H9 (cell line): ENCODE measurements around the gene GAPDH. TPM values are rescaled to one million over a fixed set of nuclear protein-coding genes. Genes with fewer than 3 reads are reported as not detected.

Experiments used
- DNase-seq: peaks from one replicate; pipeline ENCODE4 v3.0.0-alpha.2; 2017
- H2AFZ ChIP-seq: one replicate; pipeline ENCODE4 v1.6.1; 2013; ENCODE audit warnings: mild to moderate bottlenecking, low read length, control low read depth, moderate library complexity
- H2AK5ac ChIP-seq: 2 replicates; pipeline ENCODE4 v1.6.1; 2013; ENCODE audit warnings: low read length, control low read depth, mixed read lengths; ENCODE audit not compliant: insufficient read length
- H2BK120ac ChIP-seq: one replicate; pipeline ENCODE4 v1.6.1; 2013; ENCODE audit warnings: low read depth, mild to moderate bottlenecking, low read length, control low read depth, inconsistent platforms; ENCODE audit not compliant: poor library complexity, severe bottlenecking
- H2BK12ac ChIP-seq: 2 replicates; pipeline ENCODE4 v1.6.1; 2013; ENCODE audit warnings: low read length, control low read depth, mixed read lengths, low read depth; ENCODE audit not compliant: insufficient read length
- H2BK15ac ChIP-seq: 2 replicates; pipeline ENCODE4 v1.6.1; 2013; ENCODE audit warnings: low read depth, low read length, control low read depth
- H2BK20ac ChIP-seq: one replicate; pipeline ENCODE4 v1.6.1; 2013; ENCODE audit warnings: low read depth, mild to moderate bottlenecking, low read length, control low read depth, inconsistent platforms; ENCODE audit not compliant: poor library complexity, severe bottlenecking
- H2BK5ac ChIP-seq: 2 replicates; pipeline ENCODE4 v1.6.1; 2013; ENCODE audit warnings: low read length, control low read depth, mixed read lengths; ENCODE audit not compliant: insufficient read length
- H3K14ac ChIP-seq: 2 replicates; pipeline ENCODE4 v1.6.1; 2013; ENCODE audit warnings: low read length, control low read depth; ENCODE audit not compliant: insufficient read depth
- H3K18ac ChIP-seq: 2 replicates; pipeline ENCODE4 v1.6.1; 2013; ENCODE audit warnings: low read depth, mild to moderate bottlenecking, mixed read lengths, low read length, control low read depth; ENCODE audit not compliant: insufficient read length
- H3K23ac ChIP-seq: 2 replicates; pipeline ENCODE4 v1.6.1; 2013; ENCODE audit warnings: low read length, control low read depth, mixed read lengths, low read depth; ENCODE audit not compliant: insufficient read length
- H3K23me2 ChIP-seq: 2 replicates; pipeline ENCODE4 v1.6.1; 2013; ENCODE audit warnings: low read depth, mild to moderate bottlenecking, mixed read lengths, low read length, control low read depth; ENCODE audit not compliant: insufficient read length, poor library complexity, severe bottlenecking
- H3K27ac ChIP-seq: 2 replicates; pipeline ENCODE4 v1.5.1; 2013; ENCODE audit warnings: low read length, control low read depth, mixed read lengths, low read depth; ENCODE audit not compliant: insufficient read length
- H3K27me3 ChIP-seq: 2 replicates; pipeline ENCODE4 v1.6.1; 2013; ENCODE audit warnings: low read length, control low read depth, inconsistent platforms; ENCODE audit not compliant: insufficient read depth
- H3K4ac ChIP-seq: 2 replicates; pipeline ENCODE4 v1.6.1; 2013; ENCODE audit warnings: low read depth, mild to moderate bottlenecking, control low read depth, inconsistent platforms, low read length, moderate library complexity
- H3K4me1 ChIP-seq: 2 replicates; pipeline ENCODE4 v1.6.1; 2013; ENCODE audit warnings: low read length, control low read depth, inconsistent platforms; ENCODE audit not compliant: insufficient read depth
- H3K4me2 ChIP-seq: 2 replicates; pipeline ENCODE4 v1.6.1; 2013; ENCODE audit warnings: low read length, control low read depth, mixed read lengths; ENCODE audit not compliant: insufficient read length, insufficient read depth
- H3K56ac ChIP-seq: 2 replicates; pipeline ENCODE4 v1.6.1; 2013; ENCODE audit warnings: low read depth, mild to moderate bottlenecking, mixed read lengths, low read length, control low read depth; ENCODE audit not compliant: insufficient read length
- H3K79me1 ChIP-seq: 2 replicates; pipeline ENCODE4 v1.6.1; 2013; ENCODE audit warnings: low read depth, mild to moderate bottlenecking, moderate library complexity, low read length, control low read depth, inconsistent platforms; ENCODE audit not compliant: insufficient read depth, poor library complexity, severe bottlenecking
- H3K79me2 ChIP-seq: 2 replicates; pipeline ENCODE4 v1.6.1; 2013; ENCODE audit warnings: low read length, control low read depth, inconsistent platforms; ENCODE audit not compliant: insufficient read depth
- H3K9ac ChIP-seq: 2 replicates; pipeline ENCODE4 v1.6.1; 2013; ENCODE audit warnings: low read length, control low read depth, mixed read lengths; ENCODE audit not compliant: insufficient read length; ENCODE audit errors: extremely low read depth
- H3K9me3 ChIP-seq: one replicate; pipeline ENCODE4 v1.6.1; 2013; ENCODE audit warnings: low read depth, low read length, inconsistent platforms; ENCODE audit not compliant: control insufficient read depth
- H3T11ph ChIP-seq: one replicate; pipeline ENCODE4 v1.6.1; 2013; ENCODE audit warnings: mild to moderate bottlenecking, low read length, control low read depth, inconsistent platforms
- H4K20me1 ChIP-seq: one replicate; pipeline ENCODE4 v1.6.1; 2013; ENCODE audit not compliant: control insufficient read depth, insufficient read length, insufficient read depth
- H4K5ac ChIP-seq: 2 replicates; pipeline ENCODE4 v1.6.1; 2013; ENCODE audit warnings: low read depth, mild to moderate bottlenecking, mixed read lengths, low read length, control low read depth; ENCODE audit not compliant: insufficient read length
- H4K8ac ChIP-seq: replicated peaks from 2 replicates; pipeline ENCODE4 v1.6.1; 2013; ENCODE audit warnings: low read length, control low read depth, mixed read lengths, low read depth; ENCODE audit not compliant: insufficient read length
- H4K91ac ChIP-seq: 2 replicates; pipeline ENCODE4 v1.6.1; 2013; ENCODE audit warnings: low read depth, mild to moderate bottlenecking, moderate library complexity, mixed read lengths, low read length, control low read depth; ENCODE audit not compliant: insufficient read length
- H3K27ac Mint-ChIP-seq, 3 experiments: 2 replicates in 2 of 3; 3 replicates in 1 of 3; pipeline ENCODE4 v1.8.0; 2020 to 2021; ENCODE audit warnings: mixed read lengths in 3 of 3, mild to moderate bottlenecking in 1 of 3, moderate library complexity in 1 of 3
- H3K27me3 Mint-ChIP-seq: 2 replicates; pipeline ENCODE4 v1.8.0; 2021; ENCODE audit warnings: low read depth, mild to moderate bottlenecking, moderate library complexity, mixed read lengths
- H3K36me3 Mint-ChIP-seq, 3 experiments: 2 replicates in 2 of 3; 3 replicates in 1 of 3; pipeline ENCODE4 v1.8.0; 2020 to 2021; ENCODE audit warnings: low read depth in 3 of 3, mixed read lengths in 3 of 3; ENCODE audit not compliant: insufficient read depth in 1 of 3
- H3K4me1 Mint-ChIP-seq, 2 experiments: 2 replicates each; pipeline ENCODE4 v1.8.0; 2020; ENCODE audit warnings: mixed read lengths in 2 of 2
- H3K4me3 Mint-ChIP-seq, 2 experiments: 2 replicates in 1 of 2; 3 replicates in 1 of 2; pipeline ENCODE4 v1.8.0; 2020 to 2021; ENCODE audit warnings: mild to moderate bottlenecking in 2 of 2, mixed read lengths in 2 of 2, moderate library complexity in 1 of 2
- H3K9me3 Mint-ChIP-seq, 2 experiments: 2 replicates in 1 of 2; 3 replicates in 1 of 2; pipeline ENCODE4 v1.8.0; 2020; ENCODE audit warnings: mild to moderate bottlenecking in 2 of 2, mixed read lengths in 2 of 2, moderate library complexity in 1 of 2
- CTCF ChIP-seq: fragments of 200-600 bp; sonication (generic); conservative IDR thresholded peaks from 3 replicates; pipeline ENCODE4 v1.8.0; 2021; ENCODE audit warnings: antibody characterized with exemption, mild to moderate bottlenecking
- WGBS: extraction: QIAGEN DNeasy Blood & Tissue Kit; methylation state at CpG from one replicate; pipeline ENCODE4 v1.1.7; 2013; ENCODE audit warnings: missing lambda C conversion rate, low lambda C conversion rate, mixed read lengths; ENCODE audit not compliant: insufficient read length; ENCODE audit errors: extremely low coverage; 5-methylcytosine and 5-hydroxymethylcytosine counted together
- total RNA-seq: library from RNA; stranded (reverse); gene quantifications from 2 replicates; pipeline ENCODE4 v1.2.1, GENCODE V29; 2021

GAPDH gene
- total RNA-seq, 1 experiment from 2014 or later: 4,581 TPM

DNA sequence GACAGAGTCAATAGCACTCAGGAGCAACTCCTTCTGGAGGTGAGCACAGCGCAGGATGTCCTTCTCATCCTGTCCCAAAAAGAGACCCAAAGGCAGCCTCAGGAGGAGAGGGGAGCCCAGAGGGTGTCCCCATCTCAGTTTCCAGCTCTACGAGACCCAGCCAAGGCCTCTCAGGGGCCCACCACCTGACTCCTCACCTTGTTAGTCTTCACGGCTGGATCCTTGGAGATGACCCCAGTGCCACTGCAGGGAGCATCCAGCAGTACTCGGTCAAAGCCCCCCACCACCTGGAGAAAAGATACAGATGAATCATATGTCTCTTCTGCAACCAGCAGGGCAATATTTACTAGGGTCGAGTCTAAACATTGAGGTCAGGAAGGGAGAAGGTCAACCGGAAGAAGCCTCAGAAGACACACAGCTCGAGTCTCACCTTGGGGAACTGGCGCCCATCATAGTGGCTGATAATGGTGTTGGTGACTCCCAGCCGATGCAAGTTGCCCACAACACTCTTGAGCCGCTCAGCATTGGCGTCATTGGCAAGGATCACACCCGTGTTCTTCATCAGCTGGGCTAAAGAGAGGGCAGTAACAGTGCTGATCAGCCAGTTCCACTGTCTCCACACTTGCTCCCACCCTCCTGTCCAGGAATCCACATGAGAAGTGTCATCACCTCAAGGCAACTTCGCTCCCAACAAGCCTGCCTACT, 26.3 kb downstream of the GAPDH start:
- no peak overlapping the region for H3K18ac ChIP-seq
- H3K79me2 ChIP-seq: no peaks in the 10 kb centered on the region
- no peak overlapping the region for H3K27ac ChIP-seq
- H3K23me2 ChIP-seq: peaks cover 2% of the 10 kb centered on the region
- H2AFZ ChIP-seq: no peak overlapping the region
- H3K36me3 Mint-ChIP-seq: peaks cover 61 to 88% (median 71%) of the 10 kb centered on the region in 3 experiments
- DNase-seq: no peak
- H3K14ac ChIP-seq: no peak overlapping the region
- H4K8ac ChIP-seq: no peak overlapping the region
- H2AK5ac ChIP-seq: no peak overlapping the region
- H3K27me3 Mint-ChIP-seq: no peaks in the 10 kb centered on the region; the same call in 1 of the 2 replicates
- H2BK15ac ChIP-seq: no peak overlapping the region
- no peaks in the 10 kb centered on the region for H3K9me3 Mint-ChIP-seq
- peaks cover 6% of the 10 kb centered on the region for H3K79me1 ChIP-seq
- H2BK5ac ChIP-seq: no peak overlapping the region
- H3K9ac ChIP-seq: no peak overlapping the region
- H3K4me3 Mint-ChIP-seq: no peak overlapping the region
- no peak overlapping the region for H3K27ac Mint-ChIP-seq
- no peak overlapping the region for H3T11ph ChIP-seq
- no peaks in the 10 kb centered on the region for H4K20me1 ChIP-seq
- H2BK120ac ChIP-seq: no peak overlapping the region
- no CpG with 5 or more reads among the region's 13 CpGs for WGBS
- peaks cover 2 to 4% of the 10 kb centered on the region in 2 experiments; a peak in 2 of 4 replicates for H3K4me1 Mint-ChIP-seq
- no peaks in the 10 kb centered on the region for H3K4me1 ChIP-seq
- no peak overlapping the region for H4K5ac ChIP-seq
- no peak overlapping the region for H4K91ac ChIP-seq
- H3K23ac ChIP-seq: no peak overlapping the region
- no peak overlapping the region for H3K56ac ChIP-seq
- H2BK12ac ChIP-seq: no peak overlapping the region
- no peaks in the 10 kb centered on the region for H3K27me3 ChIP-seq
- H3K4ac ChIP-seq: no peak overlapping the region
- TF ChIP-seq CTCF: no peak
- H3K4me2 ChIP-seq: no peak overlapping the region
- no peak overlapping the region for H2BK20ac ChIP-seq
- H3K9me3 ChIP-seq: no peaks in the 10 kb centered on the region
